Glutamatergic neuron (in vitro differentiated cells): Measurements from ENCODE around the gene RNF220. TPM values are rescaled to one million over a fixed set of nuclear protein-coding genes. Genes with fewer than 3 reads are reported as not detected.

Experiments
- DNase-seq: peaks from one replicate; pipeline ENCODE4 v3.0.0; 2022
- H3K27ac Mint-ChIP-seq: one replicate; pipeline ENCODE4 v1.8.0; 2020; ENCODE audit warnings: mild to moderate bottlenecking, mixed read lengths, inconsistent platforms; ENCODE audit not compliant: unreplicated experiment
- H3K27me3 Mint-ChIP-seq: one replicate; pipeline ENCODE4 v1.8.0; 2020; ENCODE audit warnings: mild to moderate bottlenecking, moderate library complexity, mixed read lengths, inconsistent platforms; ENCODE audit not compliant: unreplicated experiment
- H3K36me3 Mint-ChIP-seq: one replicate; pipeline ENCODE4 v1.8.0; 2020; ENCODE audit warnings: mild to moderate bottlenecking, mixed read lengths, inconsistent platforms; ENCODE audit not compliant: unreplicated experiment
- H3K4me1 Mint-ChIP-seq: one replicate; pipeline ENCODE4 v1.8.0; 2020; ENCODE audit warnings: mild to moderate bottlenecking, low read depth, mixed read lengths, inconsistent platforms; ENCODE audit not compliant: unreplicated experiment
- H3K4me3 Mint-ChIP-seq: one replicate; pipeline ENCODE4 v1.8.0; 2020; ENCODE audit warnings: mild to moderate bottlenecking, mixed read lengths, inconsistent platforms; ENCODE audit not compliant: unreplicated experiment
- H3K9me3 Mint-ChIP-seq: one replicate; pipeline ENCODE4 v1.8.0; 2020; ENCODE audit warnings: mild to moderate bottlenecking, moderate library complexity, mixed read lengths, inconsistent platforms; ENCODE audit not compliant: unreplicated experiment
- total RNA-seq: library from RNA; stranded (reverse); fragmentation: NEBNext Ultra II Directional; extraction: Animal tissue kit (Norgen Biotek cat#: 25700); gene quantifications from one replicate; pipeline ENCODE4 v1.2.1, GENCODE V29; 2021; ENCODE audit not compliant: unreplicated experiment
- TF ChIP-seq, protein P1 (sequence below): fragments of 200-600 bp; sonication (generic); IDR thresholded peaks from one replicate; pipeline ENCODE4 v1.5.0; 2021; ENCODE audit not compliant: partially characterized antibody, unreplicated experiment

The RNF220 gene
- total RNA-seq, 1 donor from 2014 or later = 99.4 TPM

- H3K9me3 Mint-ChIP-seq = peaks cover 12% of the 10 kb centered on the region
These were observed 236.4 kb downstream of the RNF220 start for GRCh38 chr1:44641126-44642102.

GRCh38 chr1:44642255-44642654 lies 237.2 kb downstream of the RNF220 start:
- TF ChIP-seq, protein P1, sequence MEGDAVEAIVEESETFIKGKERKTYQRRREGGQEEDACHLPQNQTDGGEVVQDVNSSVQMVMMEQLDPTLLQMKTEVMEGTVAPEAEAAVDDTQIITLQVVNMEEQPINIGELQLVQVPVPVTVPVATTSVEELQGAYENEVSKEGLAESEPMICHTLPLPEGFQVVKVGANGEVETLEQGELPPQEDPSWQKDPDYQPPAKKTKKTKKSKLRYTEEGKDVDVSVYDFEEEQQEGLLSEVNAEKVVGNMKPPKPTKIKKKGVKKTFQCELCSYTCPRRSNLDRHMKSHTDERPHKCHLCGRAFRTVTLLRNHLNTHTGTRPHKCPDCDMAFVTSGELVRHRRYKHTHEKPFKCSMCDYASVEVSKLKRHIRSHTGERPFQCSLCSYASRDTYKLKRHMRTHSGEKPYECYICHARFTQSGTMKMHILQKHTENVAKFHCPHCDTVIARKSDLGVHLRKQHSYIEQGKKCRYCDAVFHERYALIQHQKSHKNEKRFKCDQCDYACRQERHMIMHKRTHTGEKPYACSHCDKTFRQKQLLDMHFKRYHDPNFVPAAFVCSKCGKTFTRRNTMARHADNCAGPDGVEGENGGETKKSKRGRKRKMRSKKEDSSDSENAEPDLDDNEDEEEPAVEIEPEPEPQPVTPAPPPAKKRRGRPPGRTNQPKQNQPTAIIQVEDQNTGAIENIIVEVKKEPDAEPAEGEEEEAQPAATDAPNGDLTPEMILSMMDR = no peak
- Mint-ChIP-seq H3K4me3 (peak overlapping the region; percentile 13), H3K36me3 (peaks cover 5% of the 10 kb centered on the region), H3K27me3 (peaks cover 9% of the 10 kb centered on the region), H3K27ac (no peak overlapping the region), H3K4me1 (peaks cover 55% of the 10 kb centered on the region), H3K9me3 (peaks cover 4% of the 10 kb centered on the region)
- no peak for DNase-seq

More at GRCh38 chr1:44641126-44642102, 236.4 kb downstream of the RNF220 start:
- no peak for DNase-seq
- Mint-ChIP-seq H3K4me1 (peaks cover 63% of the 10 kb centered on the region), H3K4me3 (peak overlapping the region; percentile 64), H3K27ac (no peak overlapping the region), H3K36me3 (peaks cover 5% of the 10 kb centered on the region), H3K27me3 (peaks cover 15% of the 10 kb centered on the region)
- TF ChIP-seq, protein P1 = no peak

GRCh38 chr1:44642925-44643324 lies 237.9 kb downstream of the RNF220 start:
- TF ChIP-seq, protein P1 = no peak
- peaks cover 10% of the 10 kb centered on the region for H3K27me3 Mint-ChIP-seq
- DNase-seq = no peak
- H3K4me1 Mint-ChIP-seq = peaks cover 51% of the 10 kb centered on the region
- peaks cover 8% of the 10 kb centered on the region for H3K36me3 Mint-ChIP-seq
- H3K4me3 Mint-ChIP-seq = no peak overlapping the region
- H3K27ac Mint-ChIP-seq = no peak overlapping the region
- H3K9me3 Mint-ChIP-seq = peaks cover 5% of the 10 kb centered on the region

GRCh38 chr1:44643721-44644334 lies 238.8 kb downstream of the RNF220 start:
- peaks cover 44% of the 10 kb centered on the region for H3K4me1 Mint-ChIP-seq
- TF ChIP-seq, protein P1 = no peak
- H3K27ac Mint-ChIP-seq = no peak overlapping the region
- peaks cover 6% of the 10 kb centered on the region for H3K9me3 Mint-ChIP-seq
- peaks cover 11% of the 10 kb centered on the region for H3K27me3 Mint-ChIP-seq
- DNase-seq = no peak
- peaks cover 12% of the 10 kb centered on the region for H3K36me3 Mint-ChIP-seq
- no peak overlapping the region for H3K4me3 Mint-ChIP-seq
